Putamen (tissue), 1 donor: ENCODE results near the gene JAK3.
"Not testable (repeated sequence)": the region's sequence is repeated elsewhere in the genome, so short reads cannot be mapped to it uniquely, and the experiment has no call there.

Experiments used
- DNase-seq: peaks from one replicate; pipeline ENCODE4 v3.0.0-alpha.2; 2016; ENCODE audit warnings: low spot score

Gene JAK3

DNA sequence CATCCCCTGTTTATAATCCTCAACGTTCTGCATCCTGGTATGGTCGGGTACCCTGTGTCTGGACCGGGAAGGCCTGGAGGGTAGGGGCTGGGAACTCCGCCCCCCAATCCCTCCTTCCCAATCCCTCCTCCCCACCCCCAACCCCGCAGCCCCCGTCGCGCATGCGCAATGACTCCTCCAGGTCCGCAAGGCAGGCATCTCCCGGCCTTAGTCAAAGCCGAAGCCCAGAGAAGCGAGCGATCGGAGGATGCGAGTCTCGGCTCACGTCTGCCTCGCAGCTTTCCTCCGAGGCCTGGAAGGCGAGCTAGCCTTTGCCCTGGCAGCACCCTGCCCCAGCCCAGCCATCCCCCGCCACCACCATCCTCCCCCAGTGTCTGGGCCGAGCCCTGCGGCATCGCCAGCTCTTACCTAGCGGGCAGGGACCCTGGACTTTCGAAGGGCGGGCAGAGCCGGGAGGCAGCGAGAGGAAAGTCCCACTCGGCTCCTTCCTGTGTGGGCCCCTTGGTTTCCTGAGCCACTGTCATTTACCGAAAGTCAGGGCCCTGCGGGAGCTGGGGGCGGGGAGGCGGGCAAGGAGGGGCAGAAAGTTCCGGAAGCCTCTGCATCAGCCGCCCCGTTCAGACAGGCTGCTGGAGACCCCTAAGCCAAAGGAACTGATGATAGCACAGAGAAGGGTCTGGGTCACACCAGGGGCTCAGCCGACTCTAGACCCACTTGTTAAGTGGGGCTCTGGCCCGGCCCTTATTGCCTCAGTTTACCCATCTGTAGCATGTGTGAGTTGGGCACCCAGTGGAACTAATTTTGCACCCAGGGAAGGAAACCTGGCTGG is at the start of gene JAK3:
TSS of gene JAK3 (minus strand) at position 445 of the 829 bp plus-strand sequence. CDS start 3,565 bp downstream, outside the sequence.
- DNase-seq, result no peak

DNA sequence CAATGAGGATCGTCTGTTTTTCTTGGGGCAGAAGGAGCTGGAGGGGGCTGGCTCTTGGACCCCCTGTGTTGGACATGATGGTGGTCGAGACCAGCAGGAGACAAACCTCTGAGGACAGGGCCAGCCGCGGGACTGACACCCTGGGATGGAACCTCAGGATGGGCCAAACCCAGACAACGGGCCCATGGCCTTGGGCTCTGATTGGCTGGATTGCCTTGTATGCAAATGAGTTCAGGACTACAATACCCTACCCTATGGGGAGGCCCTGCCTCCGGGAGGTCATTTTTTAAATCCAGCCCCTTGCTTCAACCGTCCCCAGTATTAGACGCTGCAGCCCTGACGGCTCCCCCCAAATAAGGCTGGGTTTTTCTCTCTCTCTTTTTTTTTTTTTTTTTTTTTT is 46.0 kb upstream of the JAK3 start:
- DNase-seq, result no peak

DNA sequence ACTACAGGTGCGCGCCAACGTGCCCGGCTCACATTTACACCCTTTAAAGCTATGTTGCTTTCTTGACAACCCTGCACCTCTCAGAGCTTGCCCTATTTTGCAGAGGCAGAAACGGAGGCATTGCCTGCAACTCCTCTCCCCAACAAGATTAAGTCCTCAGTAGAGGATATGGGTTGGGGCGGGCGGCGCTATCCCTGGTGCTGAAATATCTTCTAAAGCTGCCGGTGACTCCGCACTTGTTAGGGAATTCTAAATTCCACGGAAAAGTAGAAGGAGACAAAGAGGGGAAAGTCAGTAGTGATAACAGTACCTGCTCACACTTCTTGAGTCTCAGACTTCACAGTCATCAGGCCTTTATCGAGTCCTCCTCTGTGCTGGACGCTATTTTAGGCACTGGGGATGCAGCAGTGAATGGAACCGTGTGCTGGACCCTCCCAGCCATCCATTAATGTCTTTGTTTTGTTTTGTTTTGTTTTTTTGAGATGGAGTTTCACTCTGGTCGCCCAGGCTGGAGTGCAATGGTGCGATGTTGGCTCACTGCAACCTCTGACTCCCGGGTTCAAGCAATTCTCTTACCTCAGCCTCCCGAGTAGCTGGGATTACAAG is 41.9 kb upstream of the JAK3 start:
- DNase-seq, result no peak

DNA sequence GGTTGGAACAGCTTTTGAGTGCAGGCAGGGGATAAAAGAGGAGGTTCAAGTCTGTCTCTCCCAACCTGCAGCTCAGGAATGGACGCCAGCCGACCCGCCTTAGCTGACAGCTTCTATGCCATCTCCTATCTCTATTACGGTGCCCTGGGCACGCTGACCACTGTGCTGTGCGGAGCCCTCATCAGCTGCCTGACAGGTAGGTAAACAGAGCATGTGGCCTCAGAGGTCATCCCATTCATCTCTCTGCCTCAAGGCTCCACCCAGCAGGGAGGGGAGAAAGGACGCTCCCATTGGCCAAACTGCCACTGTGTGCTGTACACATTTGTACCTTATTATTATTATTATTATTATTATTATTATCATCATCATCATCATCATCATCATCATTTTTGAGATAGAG is 40.5 kb upstream of the JAK3 start:
- no peak for DNase-seq

DNA sequence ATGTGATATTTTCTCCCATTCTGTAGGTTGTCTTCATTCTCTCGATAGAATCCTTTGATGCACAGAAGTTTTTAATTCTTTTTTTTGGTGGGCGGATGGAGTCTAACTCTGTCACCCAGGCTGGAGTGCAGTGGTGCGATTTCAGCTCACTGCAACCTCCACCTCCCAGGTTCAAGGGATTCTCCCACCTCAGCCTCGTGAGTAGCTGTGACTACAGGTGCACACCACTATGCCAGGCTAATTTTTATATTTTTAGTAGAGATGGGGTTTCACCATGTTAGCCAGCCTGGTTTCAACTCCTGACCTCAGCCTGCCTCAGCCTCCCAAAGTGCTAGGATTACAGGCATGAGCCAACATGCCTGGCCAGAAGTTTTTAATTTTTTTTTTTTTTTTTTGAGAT is 39.4 kb upstream of the JAK3 start:
- not testable (repeated sequence) for DNase-seq

DNA sequence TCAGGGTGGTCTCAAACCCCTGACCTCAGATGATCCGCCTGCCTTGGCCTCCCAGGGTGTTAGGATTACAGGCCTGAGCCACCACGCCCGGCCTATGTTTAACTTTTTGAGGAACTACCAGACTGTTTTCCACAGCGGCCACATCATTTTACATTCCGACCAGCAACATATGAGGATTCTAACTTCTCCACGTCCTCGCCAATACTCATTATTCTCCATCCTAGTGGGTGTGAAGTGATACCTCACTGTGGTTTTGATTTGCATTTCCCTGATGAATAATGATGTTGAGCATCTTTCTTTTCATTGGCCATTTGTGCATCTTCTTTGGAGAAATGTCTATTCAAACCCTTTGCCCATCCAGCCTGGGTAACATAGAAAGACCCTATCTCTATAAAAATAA is 38.7 kb upstream of the JAK3 start:
- DNase-seq, result no peak

DNA sequence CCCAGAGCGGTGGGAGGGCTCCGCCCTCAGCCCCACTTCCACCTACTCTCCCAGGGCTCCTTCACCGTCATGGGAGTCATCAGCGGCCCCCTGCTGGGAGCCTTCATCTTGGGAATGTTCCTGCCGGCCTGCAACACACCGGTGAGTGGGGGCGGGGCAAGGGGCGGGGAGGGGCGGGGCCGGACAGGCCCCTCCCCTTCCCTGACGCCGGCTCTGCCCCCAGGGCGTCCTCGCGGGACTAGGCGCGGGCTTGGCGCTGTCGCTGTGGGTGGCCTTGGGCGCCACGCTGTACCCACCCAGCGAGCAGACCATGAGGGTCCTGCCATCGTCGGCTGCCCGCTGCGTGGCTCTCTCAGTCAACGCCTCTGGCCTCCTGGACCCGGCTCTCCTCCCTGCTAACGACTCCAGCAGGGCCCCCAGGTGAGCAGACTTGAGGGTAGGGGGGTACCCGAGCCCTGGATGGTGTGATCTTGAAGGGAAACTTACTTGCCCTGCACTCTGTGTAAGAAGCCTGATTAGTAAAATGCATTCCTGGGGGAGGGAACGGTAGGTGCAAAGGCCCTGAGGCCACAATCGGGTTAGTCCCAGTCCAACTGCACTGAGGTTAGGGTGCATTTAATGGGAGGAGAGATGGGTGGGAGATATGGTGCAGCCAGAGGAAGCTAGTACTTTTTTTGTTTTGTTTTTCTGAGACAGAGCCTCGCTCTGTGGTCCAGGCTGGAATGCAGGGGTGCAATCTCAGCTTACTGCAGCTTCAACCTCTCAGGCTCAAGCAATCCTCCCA is 36.0 kb upstream of the JAK3 start:
- no peak for DNase-seq

DNA sequence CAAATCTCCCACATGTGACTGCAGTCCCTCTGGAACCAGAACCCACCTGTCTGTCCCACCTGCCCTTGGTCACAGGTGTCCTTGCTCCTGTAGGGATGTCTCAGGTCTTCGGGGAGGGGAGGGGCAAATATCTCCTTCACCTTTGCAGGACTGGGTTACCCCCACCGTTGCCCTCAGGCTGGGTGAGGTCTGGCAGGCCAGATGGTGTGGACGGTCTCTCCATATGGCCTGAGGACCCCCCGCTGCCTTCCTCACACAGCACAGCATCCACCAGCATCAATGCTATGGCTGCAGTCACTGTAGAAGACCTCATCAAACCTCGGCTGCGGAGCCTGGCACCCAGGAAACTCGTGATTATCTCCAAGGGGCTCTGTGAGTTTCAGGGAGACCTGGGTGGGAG is 33.9 kb upstream of the JAK3 start:
- no peak for DNase-seq

DNA sequence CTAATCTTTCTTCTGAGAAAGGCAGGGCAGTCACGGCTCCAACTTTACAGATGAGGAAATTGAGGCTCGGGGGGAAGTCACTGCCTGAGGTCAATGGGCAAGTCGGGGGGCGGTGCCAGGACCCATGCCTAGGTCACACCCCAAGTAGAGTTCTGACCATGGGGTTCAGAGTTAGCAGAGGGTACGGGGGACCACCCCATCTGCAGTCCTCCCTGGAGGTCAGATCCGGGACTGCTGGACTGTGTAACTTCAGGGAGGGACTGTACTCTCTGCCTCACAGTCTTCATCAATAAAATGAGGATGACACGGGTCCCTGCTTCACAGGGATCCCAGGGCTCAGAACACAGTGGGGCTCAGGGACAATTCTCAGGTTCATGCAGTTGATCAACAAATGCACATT is 31.7 kb upstream of the JAK3 start:
- DNase-seq, result no peak

DNA sequence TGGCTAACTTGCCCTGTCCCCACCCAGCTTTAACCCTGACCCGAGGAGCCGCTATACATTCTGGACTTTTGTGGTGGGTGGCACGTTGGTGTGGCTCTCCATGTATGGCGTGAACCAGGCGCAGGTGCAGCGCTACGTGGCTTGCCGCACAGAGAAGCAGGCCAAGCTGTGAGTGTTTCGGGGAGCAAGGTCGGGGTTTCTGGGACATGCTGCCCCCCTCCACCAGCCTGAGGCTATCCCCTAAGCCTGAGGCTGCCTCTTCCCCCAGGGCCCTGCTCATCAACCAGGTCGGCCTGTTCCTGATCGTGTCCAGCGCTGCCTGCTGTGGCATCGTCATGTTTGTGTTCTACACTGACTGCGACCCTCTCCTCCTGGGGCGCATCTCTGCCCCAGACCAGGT is 29.9 kb upstream of the JAK3 start:
- no peak for DNase-seq

DNA sequence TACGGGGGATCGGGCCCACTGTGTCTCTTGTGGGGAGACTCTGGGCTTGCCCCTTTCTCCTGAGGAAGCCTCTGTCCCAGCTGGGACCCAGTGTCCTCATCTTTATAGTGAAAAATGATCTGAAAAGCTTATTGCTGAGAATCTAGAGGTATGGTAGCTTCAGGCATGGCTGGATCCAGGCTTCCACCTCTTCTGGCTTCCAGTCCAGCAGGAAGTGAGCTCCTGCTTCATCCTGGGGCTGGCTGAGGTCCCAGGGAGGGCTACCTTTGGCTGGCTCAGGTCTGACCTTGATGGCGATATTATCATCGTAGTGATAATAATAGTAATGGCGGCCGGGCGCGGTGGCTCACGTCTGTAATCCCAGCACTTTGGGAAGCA is 27.0 kb upstream of the JAK3 start:
- no peak for DNase-seq

DNA sequence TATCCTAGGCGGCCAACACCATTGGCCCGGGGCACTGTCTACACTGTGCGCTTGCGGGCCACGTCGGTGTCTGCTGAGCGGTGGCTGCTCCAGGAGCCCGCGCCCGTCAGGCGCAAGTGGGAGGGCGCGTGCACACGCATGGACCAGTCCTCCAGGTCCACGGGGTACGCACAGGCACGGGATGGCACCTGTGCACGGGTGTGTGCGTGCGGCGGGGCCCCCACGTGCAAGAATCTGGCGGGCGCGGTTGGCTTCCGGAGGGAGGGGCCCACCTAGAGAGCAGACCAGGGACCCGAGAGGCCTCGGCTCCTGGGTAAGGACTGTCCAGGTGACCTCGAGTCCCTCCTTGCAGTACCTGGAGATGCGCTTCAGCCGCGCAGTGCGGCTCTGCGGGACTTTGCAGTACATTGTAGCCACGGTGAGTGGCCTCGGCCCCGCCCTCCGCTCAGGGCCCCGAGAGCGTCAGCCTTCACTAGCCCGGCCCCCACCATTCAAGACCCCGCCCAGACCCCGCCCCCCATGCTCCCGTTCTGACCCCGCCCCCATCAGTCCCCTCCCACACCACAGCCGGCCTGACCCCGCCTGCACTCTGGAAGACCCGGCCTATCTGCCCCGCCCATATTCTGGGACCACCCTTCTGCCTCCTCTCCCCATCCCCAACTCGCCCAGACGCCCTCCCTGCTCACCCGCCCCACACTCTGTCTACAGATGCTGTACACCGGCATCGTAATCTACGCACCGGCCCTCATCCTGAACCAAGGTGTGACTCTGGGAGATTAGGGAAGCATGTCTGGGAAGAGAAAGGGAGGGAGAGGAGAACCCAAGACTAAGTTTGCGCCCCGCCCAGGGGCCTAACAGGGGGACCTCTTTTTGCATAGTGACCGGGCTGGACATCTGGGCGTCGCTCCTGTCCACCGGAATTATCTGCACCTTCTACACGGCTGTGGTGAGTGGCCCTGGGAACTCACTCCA is 26.3 kb upstream of the JAK3 start:
- DNase-seq, result no peak

DNA sequence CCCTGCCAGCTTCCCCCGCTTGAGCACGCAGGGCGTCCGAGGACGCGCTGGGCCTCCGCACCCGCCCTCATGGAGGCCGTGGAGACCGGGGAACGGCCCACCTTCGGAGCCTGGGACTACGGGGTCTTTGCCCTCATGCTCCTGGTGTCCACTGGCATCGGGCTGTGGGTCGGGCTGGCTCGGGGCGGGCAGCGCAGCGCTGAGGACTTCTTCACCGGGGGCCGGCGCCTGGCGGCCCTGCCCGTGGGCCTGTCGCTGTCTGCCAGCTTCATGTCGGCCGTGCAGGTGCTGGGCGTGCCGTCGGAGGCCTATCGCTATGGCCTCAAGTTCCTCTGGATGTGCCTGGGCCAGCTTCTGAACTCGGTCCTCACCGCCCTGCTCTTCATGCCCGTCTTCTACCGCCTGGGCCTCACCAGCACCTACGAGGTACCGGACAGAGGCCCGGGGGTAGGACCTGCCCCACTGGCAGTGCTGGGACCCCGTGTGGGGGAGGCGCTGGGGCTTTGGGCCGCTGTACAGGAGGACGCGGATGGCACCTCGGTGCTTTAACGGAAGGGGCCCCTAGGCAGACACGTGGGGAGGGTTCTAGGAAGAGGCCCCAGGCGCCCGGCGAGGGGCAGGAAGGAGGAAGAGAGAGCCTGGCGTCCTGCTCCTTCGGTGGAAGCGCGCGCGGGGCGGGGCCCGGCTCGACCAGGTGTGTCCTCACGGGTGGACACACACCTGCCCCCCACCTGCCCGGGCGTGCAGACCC is 24.6 kb upstream of the JAK3 start:
- DNase-seq, result no peak

DNA sequence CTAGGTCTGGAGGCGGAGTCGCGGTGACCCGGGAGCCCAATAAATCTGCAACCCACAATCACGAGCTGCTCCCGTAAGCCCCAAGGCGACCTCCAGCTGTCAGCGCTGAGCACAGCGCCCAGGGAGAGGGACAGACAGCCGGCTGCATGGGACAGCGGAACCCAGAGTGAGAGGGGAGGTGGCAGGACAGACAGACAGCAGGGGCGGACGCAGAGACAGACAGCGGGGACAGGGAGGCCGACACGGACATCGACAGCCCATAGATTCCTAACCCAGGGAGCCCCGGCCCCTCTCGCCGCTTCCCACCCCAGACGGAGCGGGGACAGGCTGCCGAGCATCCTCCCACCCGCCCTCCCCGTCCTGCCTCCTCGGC is 24.1 kb upstream of the JAK3 start, which contains the start of gene SLC5A5:
TSS of gene SLC5A5 (plus strand) at position 68 of the 373 bp plus-strand sequence. CDS start 375 bp downstream, outside the sequence.
- DNase-seq, result no peak

DNA sequence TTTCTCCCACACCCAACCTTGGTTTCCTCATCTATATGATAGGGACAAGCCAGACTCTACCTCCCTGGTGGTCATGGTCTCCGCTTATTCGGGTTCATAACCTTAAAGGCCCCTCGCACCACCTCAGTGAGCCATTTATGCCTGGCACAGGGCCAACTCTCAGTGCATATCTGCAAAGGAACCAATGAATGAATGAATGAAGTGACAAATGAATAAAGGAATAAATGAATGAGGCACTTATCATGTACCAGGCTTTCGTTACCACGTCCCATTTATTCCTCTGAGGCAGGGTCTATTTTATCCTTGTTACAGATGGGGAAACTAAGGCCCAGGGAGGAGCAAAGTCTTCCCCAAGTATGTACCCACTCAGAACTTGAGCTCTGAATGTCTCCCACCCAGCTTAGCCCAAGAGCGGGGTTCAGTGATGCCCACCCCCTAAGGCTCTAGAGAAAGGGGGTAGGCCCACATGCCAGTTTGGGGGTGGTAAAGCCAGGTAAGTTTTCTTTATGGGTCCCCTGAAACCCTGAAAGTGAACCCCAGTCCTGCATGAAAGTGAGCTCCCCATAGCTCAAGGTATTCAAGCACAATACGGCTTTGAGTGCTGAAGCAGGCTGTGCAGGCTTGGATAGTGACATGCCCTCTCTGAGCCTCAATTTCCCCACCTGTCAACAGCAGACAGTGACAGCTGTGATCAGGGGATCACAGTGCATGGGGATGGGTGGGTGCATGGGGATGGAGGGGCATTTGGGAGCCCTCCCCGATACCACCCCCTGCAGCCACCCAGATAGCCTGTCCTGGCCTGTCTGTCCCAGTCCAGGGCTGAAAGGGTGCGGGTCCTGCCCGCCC is 23.5 kb upstream of the JAK3 start:
- DNase-seq, result no peak

DNA sequence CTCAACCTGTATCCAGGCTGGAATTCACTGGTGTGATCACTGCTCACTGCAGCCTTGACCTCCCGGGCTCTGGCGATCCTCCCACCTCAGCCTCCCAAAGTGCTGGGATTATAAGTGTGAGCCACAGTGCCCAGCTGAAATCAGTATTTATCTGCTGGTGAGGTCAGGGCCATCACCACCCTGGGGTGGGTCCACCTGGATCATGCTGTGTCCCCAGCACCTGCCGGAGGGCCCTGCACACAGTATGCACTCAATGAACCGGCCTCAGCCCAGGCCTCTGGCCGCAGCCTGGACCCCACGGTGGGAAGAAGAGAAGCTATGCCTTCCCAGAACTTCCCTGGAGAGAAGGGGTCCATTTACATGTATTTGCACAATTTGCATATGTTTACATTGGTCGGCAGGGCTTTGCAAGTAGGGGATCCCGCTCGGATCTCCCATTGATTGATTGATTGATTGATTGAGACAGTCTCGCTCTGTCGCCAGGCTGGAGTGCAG is 21.4 kb upstream of the JAK3 start:
- no peak for DNase-seq

DNA sequence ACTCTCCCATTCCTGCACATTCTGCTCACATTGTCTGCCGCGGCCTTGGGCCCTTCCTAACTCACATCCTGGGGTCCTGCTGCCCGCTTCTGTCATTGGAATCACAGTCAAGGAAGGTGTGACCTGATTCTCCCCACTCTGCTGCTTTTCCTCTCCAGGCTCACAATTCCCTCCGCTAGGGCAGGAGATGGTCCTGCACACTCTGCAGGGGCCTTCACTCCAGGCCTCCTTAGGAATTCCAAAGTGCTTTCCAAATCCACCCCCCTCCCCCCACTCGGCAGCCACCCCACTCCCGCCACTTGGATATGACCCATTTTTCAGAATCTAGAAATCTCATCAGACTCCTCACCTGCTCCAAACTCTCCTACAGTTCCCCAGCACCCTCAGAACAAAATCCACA is 20.9 kb upstream of the JAK3 start:
- DNase-seq, result no peak

DNA sequence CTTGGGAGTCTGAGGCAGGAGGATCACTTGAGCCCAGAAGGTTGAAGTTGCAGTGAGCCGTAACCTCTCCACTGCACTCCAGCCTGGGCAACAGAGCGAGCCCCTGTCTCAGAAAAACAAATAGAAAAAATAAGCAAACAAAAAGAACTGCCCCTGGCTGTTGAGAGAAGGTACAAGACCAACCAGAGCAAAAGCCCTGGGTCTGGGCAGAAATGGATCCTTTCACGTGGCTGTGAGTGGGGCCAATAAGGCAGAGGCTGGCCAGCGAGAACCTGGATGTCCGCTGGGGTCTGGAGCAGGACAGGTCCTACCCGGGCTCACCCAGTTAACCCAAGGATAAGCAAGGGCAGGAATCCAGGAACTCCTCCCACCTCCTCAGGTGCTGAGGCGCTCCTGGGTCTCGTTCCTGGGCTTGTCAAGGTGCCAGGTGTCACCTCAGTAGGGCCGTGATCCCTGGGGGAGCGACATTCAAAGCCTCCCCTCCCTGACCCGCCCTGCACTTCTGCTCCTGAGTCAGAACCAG is 19.2 kb upstream of the JAK3 start:
- no peak for DNase-seq

DNA sequence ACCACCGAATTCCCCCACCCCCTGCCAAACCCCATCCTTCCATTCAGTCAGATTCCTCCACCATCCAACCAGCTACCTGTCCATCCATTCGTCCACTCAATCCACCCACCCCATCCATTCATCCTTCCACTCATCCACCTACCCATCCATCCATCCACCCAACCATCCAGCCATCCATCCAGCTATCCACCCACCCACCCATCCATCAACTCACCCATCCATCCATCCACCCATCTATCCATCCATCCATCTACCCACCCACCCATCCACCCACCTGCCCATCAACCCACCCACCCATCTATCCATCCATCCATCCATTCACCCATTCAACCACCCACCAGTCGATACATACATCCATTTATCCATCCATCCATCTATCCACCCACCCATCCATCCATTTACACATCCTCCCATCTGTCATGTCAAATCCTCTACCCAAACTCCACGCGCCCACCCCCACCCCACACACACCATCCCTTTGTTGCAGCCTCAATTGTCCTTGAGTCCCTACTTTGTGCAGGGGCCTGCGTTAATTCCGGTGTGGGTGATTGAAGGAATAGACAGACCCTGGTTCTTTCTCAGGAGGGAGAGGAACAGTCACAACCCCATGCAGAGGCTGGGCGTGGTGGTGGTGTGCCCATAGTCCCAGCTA is 18.7 kb upstream of the JAK3 start:
- DNase-seq, result no peak
